ENCODE measurements around the gene WWOX. TPM values are rescaled to one million over a fixed set of nuclear protein-coding genes. Genes with fewer than 3 reads are reported as not detected.
A peak's percentile ranks its signal among the peaks of the same experiment; 100 is the strongest.
"Not testable (repeated sequence)": the region's sequence is repeated elsewhere in the genome, so short reads cannot be mapped to it uniquely, and the experiment has no call there.

WWOX gene
- total RNA-seq (23.9 TPM), polyA plus RNA-seq (15.4 TPM)
- long read RNA-seq, donor 1: 0 reads
- long read RNA-seq, donor 2: 0 reads
- long read RNA-seq, donor 3, transcript WWOX-216 (1 exons, 525 nt): major isoform, 5 of 37 reads
- long read RNA-seq, donor 3, partial matches to known transcripts: 29 of 37 reads
- long read RNA-seq, donor 3, other reads (novel, unspliced or antisense): 0 of 37 reads
- long read RNA-seq, donor 4, partial matches to known transcripts: 22 of 27 reads
- long read RNA-seq, donor 4, other reads (novel, unspliced or antisense): 5 of 27 reads
- long read RNA-seq, donor 5, partial matches to known transcripts: 45 of 48 reads
- long read RNA-seq, donor 5, other reads (novel, unspliced or antisense): 0 of 48 reads
- long read RNA-seq, donor 6, partial matches to known transcripts: 9 of 11 reads
- long read RNA-seq, donor 6, other reads (novel, unspliced or antisense): 0 of 11 reads
- long read RNA-seq, donor 7, partial matches to known transcripts: 16 of 23 reads
- long read RNA-seq, donor 7, other reads (novel, unspliced or antisense): 0 of 23 reads
- long read RNA-seq, donor 8, partial matches to known transcripts: 6 of 7 reads
- long read RNA-seq, donor 8, other reads (novel, unspliced or antisense): 0 of 7 reads
- long read RNA-seq, donor 9, partial matches to known transcripts: 10 of 13 reads
- long read RNA-seq, donor 9, other reads (novel, unspliced or antisense): 0 of 13 reads
- long read RNA-seq, donor 10, partial matches to known transcripts: 5 of 9 reads
- long read RNA-seq, donor 10, other reads (novel, unspliced or antisense): 0 of 9 reads

DNA sequence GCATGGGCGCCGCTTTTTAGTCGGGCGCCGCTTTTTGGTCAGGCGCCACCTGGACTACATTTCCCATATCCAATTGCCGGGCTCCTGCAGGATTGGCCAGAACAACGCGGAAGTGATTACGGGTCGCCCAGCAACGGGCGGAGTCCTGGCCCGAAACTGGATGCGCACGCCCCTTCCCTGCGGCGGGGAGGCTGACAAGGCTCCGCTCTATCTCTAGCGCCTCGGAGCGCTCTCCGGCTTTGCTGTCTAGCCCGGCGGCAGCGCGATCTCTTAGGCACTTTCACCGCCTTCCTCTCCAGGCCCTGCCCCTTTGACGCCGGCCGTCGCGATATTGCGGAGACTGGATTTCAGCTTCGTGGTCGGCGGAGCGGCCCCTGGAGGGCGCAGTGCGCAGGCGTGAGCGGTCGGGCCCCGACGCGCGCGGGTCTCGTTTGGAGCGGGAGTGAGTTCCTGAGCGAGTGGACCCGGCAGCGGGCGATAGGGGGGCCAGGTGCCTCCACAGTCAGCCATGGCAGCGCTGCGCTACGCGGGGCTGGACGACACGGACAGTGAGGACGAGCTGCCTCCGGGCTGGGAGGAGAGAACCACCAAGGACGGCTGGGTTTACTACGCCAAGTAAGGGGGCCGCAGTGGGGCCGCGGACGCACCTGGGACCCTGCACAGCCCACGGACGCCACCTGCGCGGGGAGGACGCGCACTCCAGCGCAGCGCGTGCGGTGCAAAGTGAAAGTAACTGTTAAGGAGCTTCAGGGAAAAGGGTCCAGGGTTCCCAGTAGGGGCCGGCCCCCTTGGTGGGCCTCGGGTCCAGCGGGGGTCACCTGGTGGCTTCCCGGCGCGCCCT, at the start of gene WWOX:
Gene WWOX (plus strand): TSS at position 384 of the 841 bp plus-strand sequence.
- WGBS: under 1% methylated on average over 84 of the region's 84 CpGs
- DNase-seq (ENCODE audit: low read depth in 6 of 9, low spot score in 9 of 9): peak; percentile 90 to 99 (median 95)
- H3K27me3 ChIP-seq (ENCODE audit: control insufficient read depth in 2 of 2, insufficient read depth in 1 of 2, low read length in 1 of 2): no peaks in the 10 kb centered on the region
- peak within 1 kb of the TSS; percentile 92 to 94 for H3K27ac ChIP-seq (ENCODE audit: low read depth in 1 of 2, low read length in 1 of 2)
- H3K4me3 ChIP-seq (ENCODE audit: low read length in 2 of 2): peak within 1 kb of the TSS; percentile 91 to 92
- no peaks in the 10 kb centered on the region for H3K36me3 ChIP-seq (ENCODE audit: control insufficient read depth in 2 of 2, insufficient read depth in 2 of 2, low read length in 1 of 2)
- H3K4me1 ChIP-seq (ENCODE audit: control insufficient read depth in 2 of 2, insufficient read depth in 2 of 2, low read length in 2 of 2): peaks cover 5 to 8% of the 10 kb centered on the region in 2 donors
- H3K9me3 ChIP-seq (ENCODE audit: control insufficient read depth in 2 of 2, insufficient read depth in 1 of 2, low read length in 1 of 2): no peaks in the 10 kb centered on the region

DNA sequence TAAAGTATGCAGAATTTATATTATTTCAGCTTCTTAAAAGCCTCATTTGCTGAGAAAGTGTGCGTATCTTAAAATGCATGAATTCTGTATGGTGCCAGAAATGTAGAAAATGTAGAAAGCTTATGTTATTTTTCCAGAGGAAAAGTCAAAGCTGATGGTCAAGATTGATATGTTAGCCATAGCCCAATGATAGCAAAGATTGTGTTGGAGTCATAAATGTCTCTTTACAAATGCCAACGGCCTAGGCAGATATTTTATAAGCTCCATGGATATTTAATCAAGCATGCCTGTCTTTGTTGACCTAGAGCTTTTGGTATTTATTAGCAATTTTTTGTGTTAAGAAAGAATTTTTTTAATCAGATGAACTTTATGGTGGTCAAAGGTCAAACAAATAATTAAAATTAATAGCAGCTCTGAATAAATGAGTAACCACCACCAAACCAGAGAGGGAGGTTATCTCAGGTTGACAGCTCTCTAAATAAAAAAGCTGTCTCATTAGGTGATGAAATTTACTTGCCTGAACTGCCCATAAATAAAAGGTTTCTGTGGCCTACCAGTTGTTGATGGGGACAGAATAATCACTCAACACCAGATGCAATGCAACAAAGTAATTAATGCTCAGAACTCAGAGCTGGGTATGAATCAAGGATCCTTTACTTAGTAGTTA, 48.6 kb upstream of the WWOX start:
- H3K27me3 ChIP-seq (ENCODE audit: control insufficient read depth in 2 of 2, insufficient read depth in 1 of 2, low read length in 1 of 2): peaks cover 0 to 7% of the 10 kb centered on the region in 2 donors
- no peak for DNase-seq (ENCODE audit: low read depth in 6 of 9, low spot score in 9 of 9)
- WGBS: 57% methylated on average over 2 of the region's 2 CpGs

DNA sequence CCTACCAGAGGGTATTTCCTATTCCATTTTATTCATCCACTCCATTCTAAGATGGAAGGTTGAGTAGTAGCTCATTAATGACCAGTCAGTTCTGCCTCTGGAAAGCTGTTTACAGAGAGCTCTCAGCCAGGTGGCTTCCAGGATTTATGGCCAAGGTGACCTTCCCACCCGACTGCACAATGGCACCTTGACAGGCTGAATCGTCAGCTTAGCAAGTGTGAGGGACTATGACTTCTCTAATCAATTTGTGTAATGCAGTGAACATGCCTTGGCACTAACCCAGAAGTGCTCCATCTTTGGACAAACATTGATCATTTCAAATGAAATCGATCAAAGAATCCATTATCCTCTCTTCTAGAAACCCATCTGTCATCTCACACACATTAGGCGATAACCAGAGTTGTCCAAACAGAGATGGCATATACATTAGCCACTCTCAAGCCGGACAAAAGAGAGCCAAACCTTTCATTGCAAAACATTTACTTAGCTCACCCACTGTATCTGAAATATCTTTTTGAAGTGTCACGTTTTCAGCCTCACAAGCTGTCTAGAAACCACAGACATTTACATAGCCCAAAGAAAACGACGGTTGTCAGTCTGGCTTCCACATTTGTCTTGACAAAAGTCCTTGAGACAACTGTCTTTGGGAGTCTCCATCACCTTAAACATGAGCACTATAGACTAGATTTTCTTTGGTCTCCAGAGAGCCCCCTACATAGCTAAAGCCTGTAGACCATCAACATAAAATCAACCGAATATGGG, 41.5 kb upstream of the WWOX start:
- no peaks in the 10 kb centered on the region for H3K27me3 ChIP-seq (ENCODE audit: control insufficient read depth in 2 of 2, insufficient read depth in 1 of 2, low read length in 1 of 2)
- no peaks in the 10 kb centered on the region for H3K36me3 ChIP-seq (ENCODE audit: control insufficient read depth in 2 of 2, insufficient read depth in 2 of 2, low read length in 1 of 2)
- no peaks in the 10 kb centered on the region for H3K9me3 ChIP-seq (ENCODE audit: control insufficient read depth in 2 of 2, insufficient read depth in 1 of 2, low read length in 1 of 2)
- 76% methylated on average over 9 of the region's 9 CpGs for WGBS
- no peaks in the 10 kb centered on the region for H3K4me1 ChIP-seq (ENCODE audit: control insufficient read depth in 2 of 2, insufficient read depth in 2 of 2, low read length in 2 of 2)
- no peak overlapping the region for H3K4me3 ChIP-seq (ENCODE audit: low read length in 2 of 2)
- no peak overlapping the region for H3K27ac ChIP-seq (ENCODE audit: low read depth in 1 of 2, low read length in 1 of 2)
- no peak for DNase-seq (ENCODE audit: low read depth in 6 of 9, low spot score in 9 of 9)

More for the DNA sequence above, 48.6 kb upstream of the WWOX start:
- H3K9me3 ChIP-seq (ENCODE audit: control insufficient read depth in 2 of 2, insufficient read depth in 1 of 2, low read length in 1 of 2): no peaks in the 10 kb centered on the region
- H3K4me1 ChIP-seq (ENCODE audit: control insufficient read depth in 2 of 2, insufficient read depth in 2 of 2, low read length in 2 of 2): no peaks in the 10 kb centered on the region
- no peak overlapping the region for H3K27ac ChIP-seq (ENCODE audit: low read depth in 1 of 2, low read length in 1 of 2)
- no peak overlapping the region for H3K4me3 ChIP-seq (ENCODE audit: low read length in 2 of 2)
- H3K36me3 ChIP-seq (ENCODE audit: control insufficient read depth in 2 of 2, insufficient read depth in 2 of 2, low read length in 1 of 2): no peaks in the 10 kb centered on the region

DNA sequence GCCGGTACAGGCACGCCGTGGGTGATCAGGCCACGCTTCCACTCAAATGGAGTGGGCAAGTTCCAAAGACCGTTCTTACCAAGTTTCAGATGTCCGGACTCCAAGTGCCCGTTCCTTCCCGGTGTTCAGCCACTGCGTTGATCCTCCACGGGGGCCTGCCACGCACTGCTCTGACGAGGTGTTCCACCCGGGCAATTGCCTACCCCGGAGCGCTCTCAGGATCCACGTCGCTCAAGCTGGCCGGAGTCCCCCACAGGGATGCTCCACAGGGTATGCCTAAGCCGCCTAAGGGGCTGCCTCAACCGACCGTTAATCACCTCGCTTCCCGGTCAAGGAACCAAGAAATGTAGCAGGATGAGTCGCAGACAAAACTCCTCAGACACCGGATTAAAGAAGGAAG, 39.6 kb upstream of the WWOX start:
- DNase-seq (ENCODE audit: low read depth in 6 of 9, low spot score in 9 of 9); H3K4me1 ChIP-seq (ENCODE audit: control insufficient read depth in 2 of 2, insufficient read depth in 2 of 2, low read length in 2 of 2); H3K27me3 ChIP-seq (ENCODE audit: control insufficient read depth in 2 of 2, insufficient read depth in 1 of 2, low read length in 1 of 2); H3K9me3 ChIP-seq (ENCODE audit: control insufficient read depth in 2 of 2, insufficient read depth in 1 of 2, low read length in 1 of 2); H3K4me3 ChIP-seq (ENCODE audit: low read length in 2 of 2); H3K36me3 ChIP-seq (ENCODE audit: control insufficient read depth in 2 of 2, insufficient read depth in 2 of 2, low read length in 1 of 2); H3K27ac ChIP-seq (ENCODE audit: low read depth in 1 of 2, low read length in 1 of 2): not testable (repeated sequence)
- WGBS: 92% methylated on average over 25 of the region's 25 CpGs

DNA sequence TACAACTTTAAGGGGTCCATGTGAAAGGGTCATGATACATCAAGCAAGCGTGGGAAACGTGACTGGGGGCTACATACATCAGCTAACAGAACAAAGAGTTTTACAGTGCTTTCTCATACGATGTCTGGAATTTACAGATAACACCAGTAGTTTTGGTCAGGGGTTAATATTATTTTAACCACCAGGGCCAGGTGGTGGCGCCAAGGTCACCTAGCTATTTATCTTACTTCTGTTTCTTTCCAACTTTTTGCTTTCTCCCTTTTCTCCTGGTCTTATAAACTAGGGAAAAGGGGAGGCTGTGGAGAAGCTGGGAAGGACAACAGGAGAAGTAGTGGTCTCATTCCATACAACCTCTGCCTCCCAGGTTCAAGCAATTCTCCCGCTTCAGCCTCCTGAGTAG, 39.2 kb upstream of the WWOX start:
- H3K27me3 ChIP-seq (ENCODE audit: control insufficient read depth in 2 of 2, insufficient read depth in 1 of 2, low read length in 1 of 2): no peaks in the 10 kb centered on the region
- no peaks in the 10 kb centered on the region for H3K36me3 ChIP-seq (ENCODE audit: control insufficient read depth in 2 of 2, insufficient read depth in 2 of 2, low read length in 1 of 2)
- no peak for DNase-seq (ENCODE audit: low read depth in 6 of 9, low spot score in 9 of 9)
- H3K4me3 ChIP-seq (ENCODE audit: low read length in 2 of 2): no peak overlapping the region
- H3K4me1 ChIP-seq (ENCODE audit: control insufficient read depth in 2 of 2, insufficient read depth in 2 of 2, low read length in 2 of 2): no peaks in the 10 kb centered on the region
- H3K9me3 ChIP-seq (ENCODE audit: control insufficient read depth in 2 of 2, insufficient read depth in 1 of 2, low read length in 1 of 2): no peaks in the 10 kb centered on the region
- H3K27ac ChIP-seq (ENCODE audit: low read depth in 1 of 2, low read length in 1 of 2): no peak overlapping the region
- 40% methylated on average over 5 of the region's 5 CpGs for whole genome bisulfite sequencing

DNA sequence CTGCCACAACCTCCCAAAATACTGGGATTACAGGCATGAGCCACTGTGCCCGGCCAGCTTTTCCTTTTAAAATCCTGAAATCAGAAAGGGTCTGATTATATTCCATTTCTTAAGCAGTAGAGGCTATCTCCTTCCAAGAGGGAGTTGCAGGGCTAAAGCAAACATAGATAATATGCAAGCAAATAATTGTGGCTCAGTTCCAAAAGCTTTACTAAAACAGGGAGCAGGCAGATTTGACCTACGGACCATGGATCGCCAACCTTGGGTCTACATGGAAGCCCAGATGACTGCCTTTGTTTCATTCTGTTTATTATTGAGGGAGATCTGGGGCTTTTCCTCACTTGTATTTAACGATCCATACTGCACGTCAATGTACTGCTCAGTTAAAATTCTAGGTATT, 38.6 kb upstream of the WWOX start:
- no peaks in the 10 kb centered on the region for H3K36me3 ChIP-seq (ENCODE audit: control insufficient read depth in 2 of 2, insufficient read depth in 2 of 2, low read length in 1 of 2)
- no peaks in the 10 kb centered on the region for H3K4me1 ChIP-seq (ENCODE audit: control insufficient read depth in 2 of 2, insufficient read depth in 2 of 2, low read length in 2 of 2)
- no peak for DNase-seq (ENCODE audit: low read depth in 6 of 9, low spot score in 9 of 9)
- H3K27ac ChIP-seq (ENCODE audit: low read depth in 1 of 2, low read length in 1 of 2): no peak overlapping the region
- H3K27me3 ChIP-seq (ENCODE audit: control insufficient read depth in 2 of 2, insufficient read depth in 1 of 2, low read length in 1 of 2): no peaks in the 10 kb centered on the region
- no peaks in the 10 kb centered on the region for H3K9me3 ChIP-seq (ENCODE audit: control insufficient read depth in 2 of 2, insufficient read depth in 1 of 2, low read length in 1 of 2)
- 88% methylated on average over 5 of the region's 5 CpGs for WGBS
- no peak overlapping the region for H3K4me3 ChIP-seq (ENCODE audit: low read length in 2 of 2)

DNA sequence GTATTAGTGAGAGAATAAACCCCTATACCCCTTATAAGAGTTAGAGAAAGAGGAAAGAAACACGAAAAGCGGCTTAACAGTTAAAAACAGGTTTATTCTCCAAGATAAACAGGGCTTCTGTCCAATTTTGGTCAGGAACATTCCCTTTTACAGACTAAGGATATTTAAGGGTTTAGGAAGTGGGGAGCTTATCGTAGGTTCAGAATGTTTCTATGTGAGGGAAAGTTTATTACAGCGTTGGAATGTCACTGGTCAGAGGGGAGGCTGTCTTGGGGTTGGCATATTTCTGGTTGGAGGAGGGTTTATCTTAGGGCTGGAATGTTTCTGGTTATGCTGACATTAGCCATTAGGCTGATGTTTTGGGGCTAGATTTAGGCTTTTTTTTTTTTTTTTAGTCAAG, 34.1 kb upstream of the WWOX start:
- H3K4me1 ChIP-seq (ENCODE audit: control insufficient read depth in 2 of 2, insufficient read depth in 2 of 2, low read length in 2 of 2): no peaks in the 10 kb centered on the region
- 82% methylated on average over 4 of the region's 4 CpGs for WGBS
- H3K27ac ChIP-seq (ENCODE audit: low read depth in 1 of 2, low read length in 1 of 2): no peak overlapping the region
- H3K9me3 ChIP-seq (ENCODE audit: control insufficient read depth in 2 of 2, insufficient read depth in 1 of 2, low read length in 1 of 2): no peaks in the 10 kb centered on the region
- no peak overlapping the region for H3K4me3 ChIP-seq (ENCODE audit: low read length in 2 of 2)
- no peaks in the 10 kb centered on the region for H3K27me3 ChIP-seq (ENCODE audit: control insufficient read depth in 2 of 2, insufficient read depth in 1 of 2, low read length in 1 of 2)
- H3K36me3 ChIP-seq (ENCODE audit: control insufficient read depth in 2 of 2, insufficient read depth in 2 of 2, low read length in 1 of 2): no peaks in the 10 kb centered on the region
- no peak for DNase-seq (ENCODE audit: low read depth in 6 of 9, low spot score in 9 of 9)

DNA sequence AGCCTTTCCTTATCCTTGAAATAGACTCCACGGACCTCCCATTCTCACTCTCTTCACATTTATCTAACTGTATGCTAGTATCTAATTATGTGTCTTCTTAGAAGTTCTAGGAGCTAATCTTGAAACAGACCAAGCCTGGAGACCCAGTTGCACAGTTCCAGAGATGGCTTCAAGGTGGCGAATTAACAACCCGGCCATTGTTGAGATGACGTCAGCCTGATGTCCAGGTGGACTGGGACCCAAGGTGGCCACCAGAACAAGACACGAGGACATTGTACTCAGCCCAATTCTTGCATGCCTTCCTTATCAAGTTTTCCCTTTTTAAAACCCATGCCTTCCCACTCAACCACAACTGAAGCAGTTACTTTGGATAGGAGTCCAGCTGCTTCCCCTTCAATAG, 29.5 kb upstream of the WWOX start:
- Histone ChIP-seq H3K4me3 (ENCODE audit: low read length in 2 of 2) (no peak overlapping the region), H3K36me3 (ENCODE audit: control insufficient read depth in 2 of 2, insufficient read depth in 2 of 2, low read length in 1 of 2) (no peaks in the 10 kb centered on the region), H3K27ac (ENCODE audit: low read depth in 1 of 2, low read length in 1 of 2) (no peak overlapping the region), H3K4me1 (ENCODE audit: control insufficient read depth in 2 of 2, insufficient read depth in 2 of 2, low read length in 2 of 2) (no peaks in the 10 kb centered on the region), H3K9me3 (ENCODE audit: control insufficient read depth in 2 of 2, insufficient read depth in 1 of 2, low read length in 1 of 2) (no peaks in the 10 kb centered on the region), H3K27me3 (ENCODE audit: control insufficient read depth in 2 of 2, insufficient read depth in 1 of 2, low read length in 1 of 2) (peaks cover 0 to 14% of the 10 kb centered on the region in 2 donors)
- no peak for DNase-seq (ENCODE audit: low read depth in 6 of 9, low spot score in 9 of 9)
- WGBS: 94% methylated on average over 5 of the region's 5 CpGs
